Measurements from ENCODE around the gene PRR23E. TPM values are rescaled to one million over a fixed set of nuclear protein-coding genes. Genes with fewer than 3 reads are reported as not detected.

PRR23E gene
- total and polyA plus RNA-seq, 3 experiments from 2014 or later: not detected

DNA sequence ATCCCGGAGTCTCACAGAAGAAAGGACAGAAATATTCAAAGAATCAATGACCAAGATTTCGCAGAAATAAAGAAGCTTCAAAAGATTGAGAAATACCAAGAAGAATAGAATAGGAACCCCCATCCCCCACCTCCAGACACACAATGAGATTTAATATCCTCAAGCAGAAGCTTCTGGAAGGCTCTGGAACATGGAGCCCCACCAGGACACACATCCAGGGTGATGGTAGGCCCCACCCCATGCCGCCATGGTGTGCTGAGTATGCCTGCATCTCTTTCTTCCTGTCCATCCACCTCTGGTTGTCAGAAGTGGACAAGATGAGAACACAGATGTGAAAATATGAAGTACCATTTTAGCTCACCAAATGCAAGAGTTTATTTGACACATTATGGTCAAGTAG lies 19.3 kb downstream of the PRR23E start:
- Histone ChIP-seq H3K4me3 (ENCODE audit: low read length) (no peak overlapping the region), H3K36me3 (ENCODE audit: insufficient read depth, low read length) (no peaks in the 10 kb centered on the region), H3K27me3 (ENCODE audit: insufficient read depth, low read length, poor library complexity, severe bottlenecking) (no peaks in the 10 kb centered on the region), H3K4me1 (ENCODE audit: insufficient read depth, low read length) (no peaks in the 10 kb centered on the region), H3K9me3 (ENCODE audit: low read length) (no peaks in the 10 kb centered on the region), H3K27ac (ENCODE audit: low read depth, low read length) (no peak overlapping the region)
- no peaks in the 10 kb centered on the region for H3K4me1 Mint-ChIP-seq
- no peak overlapping the region for H3K27ac Mint-ChIP-seq
- ChIA-PET CTCF (no interaction called here), POLR2A (no interaction called here)
- no peaks in the 10 kb centered on the region for H3K9me3 Mint-ChIP-seq
- peaks cover 9 to 29% of the 10 kb centered on the region in 2 donors for H3K27me3 Mint-ChIP-seq
- no peaks in the 10 kb centered on the region for H3K36me3 Mint-ChIP-seq
- DNase-seq: no peak
- H3K4me3 Mint-ChIP-seq: no peak overlapping the region

DNA sequence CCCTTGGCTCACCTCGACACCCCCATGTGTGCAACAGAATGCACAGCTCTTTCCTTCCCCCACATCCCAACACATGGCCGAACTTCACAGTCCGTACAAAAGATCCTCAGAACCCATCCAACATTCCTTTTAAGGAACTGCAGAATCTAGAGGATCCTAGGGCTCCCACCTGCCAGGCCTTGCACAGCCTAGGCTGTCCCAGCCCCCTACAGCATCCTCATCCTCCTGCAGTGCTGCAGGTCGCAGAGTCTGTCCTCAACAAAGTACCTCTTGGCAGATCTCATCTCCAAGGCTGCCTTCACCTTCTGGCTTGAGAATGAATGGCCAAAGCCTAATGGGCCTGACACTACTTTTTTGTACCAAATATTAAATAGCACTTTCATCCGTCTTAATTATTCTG lies 19.8 kb downstream of the PRR23E start:
- Histone ChIP-seq H3K36me3 (ENCODE audit: insufficient read depth, low read length) (no peaks in the 10 kb centered on the region), H3K27ac (ENCODE audit: low read depth, low read length) (no peak overlapping the region), H3K9me3 (ENCODE audit: low read length) (no peaks in the 10 kb centered on the region), H3K27me3 (ENCODE audit: insufficient read depth, low read length, poor library complexity, severe bottlenecking) (no peaks in the 10 kb centered on the region), H3K4me3 (ENCODE audit: low read length) (no peak overlapping the region), H3K4me1 (ENCODE audit: insufficient read depth, low read length) (no peaks in the 10 kb centered on the region)
- Mint-ChIP-seq H3K27ac (no peak overlapping the region), H3K36me3 (no peaks in the 10 kb centered on the region), H3K27me3 (peaks cover 8 to 25% of the 10 kb centered on the region in 2 donors), H3K9me3 (no peaks in the 10 kb centered on the region), H3K4me3 (no peak overlapping the region), H3K4me1 (no peaks in the 10 kb centered on the region)
- no peak for DNase-seq
- CTCF ChIA-PET: no interaction called here
- POLR2A ChIA-PET: no interaction called here

DNA sequence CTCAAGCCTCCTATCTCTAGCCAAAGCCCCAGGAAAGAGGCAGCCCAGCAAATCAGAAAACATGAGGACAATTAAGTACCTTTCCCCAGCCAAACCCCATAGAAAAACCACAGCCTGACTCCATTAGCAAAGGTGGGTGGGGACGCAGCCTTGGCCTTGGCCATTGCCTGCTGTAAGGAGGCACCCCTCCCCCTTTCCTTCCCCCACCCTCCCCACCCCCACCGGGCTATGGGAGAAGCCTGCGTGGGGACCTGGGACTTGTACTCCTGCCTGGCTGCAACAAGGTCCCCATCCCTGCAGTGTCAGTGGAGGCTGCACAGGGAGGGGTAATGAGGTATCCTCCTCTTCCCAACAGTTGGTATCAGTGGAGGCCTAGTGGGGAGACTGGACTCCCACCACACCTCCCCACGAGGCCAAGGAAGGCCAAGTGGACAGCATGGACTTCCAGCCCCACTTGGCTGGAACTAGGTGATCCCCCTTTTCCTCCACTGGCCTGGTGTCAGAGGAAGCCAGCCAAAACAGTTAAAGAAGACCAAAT lies 20.5 kb downstream of the PRR23E start:
- H3K36me3 Mint-ChIP-seq: no peaks in the 10 kb centered on the region
- H3K36me3 ChIP-seq (ENCODE audit: insufficient read depth, low read length): no peaks in the 10 kb centered on the region
- CTCF ChIA-PET: no interaction called here
- H3K4me3 Mint-ChIP-seq: no peak overlapping the region
- no peak overlapping the region for H3K27ac ChIP-seq (ENCODE audit: low read depth, low read length)
- no peaks in the 10 kb centered on the region for H3K9me3 Mint-ChIP-seq
- H3K4me3 ChIP-seq (ENCODE audit: low read length): no peak overlapping the region
- no peak for DNase-seq
- H3K27ac Mint-ChIP-seq: peak overlapping the region in 1 of 8 donors; percentile 21
- H3K27me3 Mint-ChIP-seq: peaks cover 8 to 23% of the 10 kb centered on the region in 2 donors
- POLR2A ChIA-PET: no interaction called here
- no peaks in the 10 kb centered on the region for H3K9me3 ChIP-seq (ENCODE audit: low read length)
- H3K4me1 Mint-ChIP-seq: no peaks in the 10 kb centered on the region
- H3K4me1 ChIP-seq (ENCODE audit: insufficient read depth, low read length): no peaks in the 10 kb centered on the region
- H3K27me3 ChIP-seq (ENCODE audit: insufficient read depth, low read length, poor library complexity, severe bottlenecking): no peaks in the 10 kb centered on the region

DNA sequence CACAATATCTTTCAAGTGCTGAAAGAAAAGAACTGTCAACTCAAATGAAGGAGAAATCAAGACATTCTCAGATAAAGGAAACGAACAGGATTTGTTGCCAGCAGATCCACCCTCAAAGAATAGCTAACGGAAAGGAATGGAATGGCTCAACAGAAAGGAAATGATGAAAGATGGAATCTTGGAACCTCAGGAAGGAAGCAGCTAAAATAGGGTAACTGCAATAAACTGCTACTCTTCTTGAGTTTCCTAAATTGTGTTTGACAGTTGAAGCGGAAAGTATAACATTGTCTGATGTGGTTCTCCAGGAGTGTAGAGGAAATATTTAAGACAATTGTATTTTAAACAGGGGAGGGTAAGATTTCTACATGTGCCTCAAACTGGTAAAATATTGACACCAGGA lies 22.0 kb downstream of the PRR23E start:
- Histone ChIP-seq H3K4me1 (ENCODE audit: insufficient read depth, low read length) (no peaks in the 10 kb centered on the region), H3K27ac (ENCODE audit: low read depth, low read length) (no peak overlapping the region), H3K36me3 (ENCODE audit: insufficient read depth, low read length) (no peaks in the 10 kb centered on the region), H3K9me3 (ENCODE audit: low read length) (no peaks in the 10 kb centered on the region), H3K27me3 (ENCODE audit: insufficient read depth, low read length, poor library complexity, severe bottlenecking) (no peaks in the 10 kb centered on the region), H3K4me3 (ENCODE audit: low read length) (no peak overlapping the region)
- no peaks in the 10 kb centered on the region for H3K4me1 Mint-ChIP-seq
- ChIA-PET CTCF (no interaction called here), POLR2A (no interaction called here)
- DNase-seq: no peak
- H3K4me3 Mint-ChIP-seq: no peak overlapping the region
- peaks cover 6 to 21% of the 10 kb centered on the region in 2 donors for H3K27me3 Mint-ChIP-seq
- no peaks in the 10 kb centered on the region for H3K9me3 Mint-ChIP-seq
- no peak overlapping the region for H3K27ac Mint-ChIP-seq
- H3K36me3 Mint-ChIP-seq: no peaks in the 10 kb centered on the region

DNA sequence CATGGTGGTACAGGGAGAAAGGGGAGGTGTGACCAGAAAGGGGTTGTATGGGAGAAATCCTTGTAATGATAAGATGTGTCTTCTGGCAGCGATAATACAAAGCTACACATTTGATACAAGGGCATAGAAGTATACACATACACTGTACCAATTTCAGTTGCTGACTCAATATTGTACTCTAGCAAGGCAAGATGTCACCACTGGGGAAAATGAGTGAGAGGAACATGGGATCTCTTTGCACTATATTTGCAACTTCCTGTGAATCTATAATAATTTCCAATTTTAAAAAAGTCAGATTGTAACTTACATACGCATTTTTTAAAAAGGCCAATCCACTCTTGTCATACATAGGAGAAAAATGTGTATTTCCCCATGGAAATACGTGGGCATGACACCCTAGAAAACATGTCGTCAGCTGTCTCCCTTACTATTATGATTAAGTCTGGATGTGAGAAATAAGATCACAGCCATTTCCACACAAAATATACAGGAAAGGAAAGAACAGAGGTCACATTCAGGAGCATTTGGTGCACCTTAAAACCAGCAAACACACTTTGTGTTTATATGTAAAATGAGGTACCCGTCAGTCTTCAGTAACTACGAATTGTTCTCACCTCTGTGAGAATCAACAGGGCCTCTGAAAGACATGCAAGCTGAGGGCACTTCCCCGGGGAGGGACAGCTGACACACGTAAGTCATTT lies 22.9 kb downstream of the PRR23E start:
- Mint-ChIP-seq H3K27ac (peak overlapping the region in 1 of 8 donors; percentile 23), H3K4me1 (no peaks in the 10 kb centered on the region), H3K4me3 (no peak overlapping the region), H3K9me3 (no peaks in the 10 kb centered on the region), H3K36me3 (no peaks in the 10 kb centered on the region), H3K27me3 (peaks cover 13 to 29% of the 10 kb centered on the region in 2 donors)
- Histone ChIP-seq H3K27me3 (ENCODE audit: insufficient read depth, low read length, poor library complexity, severe bottlenecking) (no peaks in the 10 kb centered on the region), H3K27ac (ENCODE audit: low read depth, low read length) (no peak overlapping the region), H3K4me3 (ENCODE audit: low read length) (no peak overlapping the region), H3K9me3 (ENCODE audit: low read length) (no peaks in the 10 kb centered on the region), H3K36me3 (ENCODE audit: insufficient read depth, low read length) (no peaks in the 10 kb centered on the region), H3K4me1 (ENCODE audit: insufficient read depth, low read length) (no peaks in the 10 kb centered on the region)
- POLR2A ChIA-PET: no interaction called here
- no peak for DNase-seq
- CTCF ChIA-PET: no interaction called here

DNA sequence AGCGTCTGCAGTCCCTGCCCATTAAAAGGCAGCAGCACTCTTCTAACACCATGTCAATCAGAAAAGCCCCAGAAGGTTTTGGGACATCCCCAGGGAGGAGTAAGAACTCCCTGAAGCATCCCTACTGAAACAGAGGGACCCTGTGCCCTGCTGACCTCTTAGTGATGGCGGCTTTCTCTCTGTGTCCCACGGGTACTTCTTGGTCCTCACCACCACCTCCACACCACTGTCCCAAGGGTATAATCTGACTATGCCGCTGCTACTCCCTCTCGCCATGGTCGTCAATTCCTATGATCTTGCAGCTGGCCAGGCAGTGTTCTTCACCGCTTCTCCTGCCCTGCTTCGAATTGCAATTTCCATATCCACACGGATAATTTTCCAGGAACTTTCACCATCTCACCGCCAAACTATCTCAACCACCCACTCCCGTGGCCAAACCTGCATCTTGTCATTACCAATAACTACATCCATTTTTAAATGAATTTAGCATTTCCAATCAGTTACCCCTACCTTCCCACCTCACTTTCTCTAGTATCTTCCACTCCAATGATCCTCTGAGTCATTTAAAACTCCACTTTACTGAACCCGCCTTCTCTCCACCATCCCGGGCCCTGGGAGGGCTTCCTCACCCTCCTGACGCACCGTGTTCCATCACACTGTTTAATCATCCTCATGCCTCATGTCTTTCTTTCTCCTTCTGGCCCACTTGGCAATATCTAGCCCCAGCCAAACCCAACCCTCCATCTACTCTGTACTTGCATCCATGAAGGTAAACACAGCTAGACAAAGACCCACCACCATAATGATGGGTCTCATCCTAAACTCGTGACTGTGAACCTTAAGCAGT lies 23.7 kb downstream of the PRR23E start:
- H3K27me3 ChIP-seq (ENCODE audit: insufficient read depth, low read length, poor library complexity, severe bottlenecking): no peaks in the 10 kb centered on the region

DNA sequence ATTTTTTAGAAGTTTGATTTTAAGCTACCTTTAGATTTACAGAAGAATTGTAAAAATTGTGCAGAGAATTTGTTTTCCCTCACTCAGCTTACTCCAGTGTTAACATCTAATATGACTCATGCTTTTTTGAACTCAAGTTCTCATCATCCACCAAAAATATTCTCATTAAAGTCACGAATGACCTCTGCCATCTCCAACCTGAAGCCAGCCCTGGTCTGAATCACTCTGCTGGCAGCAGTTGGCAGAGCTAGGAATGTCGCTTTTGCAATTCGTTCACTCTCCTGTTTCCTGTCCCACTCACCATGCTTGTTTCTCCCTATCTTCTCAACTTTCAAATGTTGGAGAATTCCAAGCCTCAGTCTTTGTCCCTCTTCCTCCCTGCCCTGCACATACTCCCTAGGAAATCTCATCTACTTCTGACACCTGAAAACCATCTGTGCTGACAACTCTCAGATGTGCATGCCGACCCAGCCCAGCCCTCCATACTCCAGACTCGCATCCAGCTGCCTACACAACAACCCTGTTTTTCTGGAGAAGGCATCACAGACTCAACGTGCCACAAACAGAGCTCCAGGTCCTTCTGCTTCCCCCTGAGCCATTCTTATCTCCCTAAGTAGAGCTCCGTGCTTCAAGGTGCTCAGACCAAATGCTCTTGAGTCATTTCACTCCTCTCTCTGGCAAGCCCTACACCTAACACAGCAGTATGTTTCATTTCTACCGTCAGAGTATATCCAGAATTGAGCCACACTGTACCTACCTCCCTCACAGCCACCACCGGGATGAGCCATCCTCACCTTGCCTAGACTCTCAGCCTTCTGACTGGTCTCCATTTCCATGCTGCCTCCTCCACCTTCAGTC lies 24.9 kb downstream of the PRR23E start:
- Mint-ChIP-seq H3K27me3 (peaks cover 9 to 19% of the 10 kb centered on the region in 2 donors), H3K36me3 (no peaks in the 10 kb centered on the region), H3K9me3 (no peaks in the 10 kb centered on the region), H3K4me3 (no peak overlapping the region), H3K4me1 (no peaks in the 10 kb centered on the region), H3K27ac (no peak overlapping the region)
- H3K4me3 ChIP-seq (ENCODE audit: low read length): no peak overlapping the region
- no peaks in the 10 kb centered on the region for H3K9me3 ChIP-seq (ENCODE audit: low read length)
- no peaks in the 10 kb centered on the region for H3K4me1 ChIP-seq (ENCODE audit: insufficient read depth, low read length)
- DNase-seq: no peak
- no peak overlapping the region for H3K27ac ChIP-seq (ENCODE audit: low read depth, low read length)
- POLR2A ChIA-PET: no interaction called here
- CTCF ChIA-PET: no interaction called here
- no peaks in the 10 kb centered on the region for H3K27me3 ChIP-seq (ENCODE audit: insufficient read depth, low read length, poor library complexity, severe bottlenecking)
- H3K36me3 ChIP-seq (ENCODE audit: insufficient read depth, low read length): no peaks in the 10 kb centered on the region

More for the DNA sequence above, 23.7 kb downstream of the PRR23E start:
- no peaks in the 10 kb centered on the region for H3K36me3 ChIP-seq (ENCODE audit: insufficient read depth, low read length)
- Mint-ChIP-seq H3K4me1 (no peaks in the 10 kb centered on the region), H3K9me3 (no peaks in the 10 kb centered on the region), H3K4me3 (no peak overlapping the region), H3K36me3 (no peaks in the 10 kb centered on the region), H3K27ac (no peak overlapping the region), H3K27me3 (peaks cover 13 to 27% of the 10 kb centered on the region in 2 donors)
- H3K27ac ChIP-seq (ENCODE audit: low read depth, low read length): no peak overlapping the region
- H3K4me3 ChIP-seq (ENCODE audit: low read length): no peak overlapping the region
- DNase-seq: no peak
- POLR2A ChIA-PET: no interaction called here
- CTCF ChIA-PET: no interaction called here
- no peaks in the 10 kb centered on the region for H3K4me1 ChIP-seq (ENCODE audit: insufficient read depth, low read length)
- no peaks in the 10 kb centered on the region for H3K9me3 ChIP-seq (ENCODE audit: low read length)

DNA sequence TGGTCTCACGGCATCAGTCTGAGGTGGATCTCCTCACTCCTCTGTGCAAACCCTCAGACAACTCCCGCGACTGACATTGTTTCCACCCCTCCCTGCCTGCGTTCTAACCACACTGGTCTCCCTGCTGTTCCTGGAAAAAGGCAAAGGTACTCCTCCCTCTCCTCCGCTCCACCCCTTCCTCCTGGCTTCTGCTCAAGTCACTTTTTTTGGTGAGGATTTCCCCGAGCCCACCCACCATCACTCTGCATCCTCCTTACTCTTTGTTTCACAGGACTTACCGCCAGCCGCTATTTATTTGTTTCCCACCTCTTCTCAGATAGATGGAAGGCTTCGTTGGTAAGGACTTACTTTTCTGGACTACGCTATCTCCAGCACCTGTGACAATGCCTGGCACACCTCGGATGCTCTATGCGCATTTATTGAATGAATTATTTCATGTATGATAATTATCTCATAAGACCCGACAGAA lies 25.6 kb downstream of the PRR23E start:
- Histone ChIP-seq H3K4me3 (ENCODE audit: low read length) (no peak overlapping the region), H3K27ac (ENCODE audit: low read depth, low read length) (no peak overlapping the region), H3K27me3 (ENCODE audit: insufficient read depth, low read length, poor library complexity, severe bottlenecking) (no peaks in the 10 kb centered on the region), H3K4me1 (ENCODE audit: insufficient read depth, low read length) (no peaks in the 10 kb centered on the region), H3K36me3 (ENCODE audit: insufficient read depth, low read length) (no peaks in the 10 kb centered on the region), H3K9me3 (ENCODE audit: low read length) (no peaks in the 10 kb centered on the region)
- no peaks in the 10 kb centered on the region for H3K9me3 Mint-ChIP-seq
- ChIA-PET CTCF (no interaction called here), POLR2A (no interaction called here)
- no peak overlapping the region for H3K4me3 Mint-ChIP-seq
- H3K27me3 Mint-ChIP-seq: peaks cover 13 to 20% of the 10 kb centered on the region in 2 donors
- no peaks in the 10 kb centered on the region for H3K4me1 Mint-ChIP-seq
- H3K36me3 Mint-ChIP-seq: no peaks in the 10 kb centered on the region
- no peak for DNase-seq
- H3K27ac Mint-ChIP-seq: no peak overlapping the region
